ENCODE results near the gene INSIG1.

The INSIG1 gene

DNA sequence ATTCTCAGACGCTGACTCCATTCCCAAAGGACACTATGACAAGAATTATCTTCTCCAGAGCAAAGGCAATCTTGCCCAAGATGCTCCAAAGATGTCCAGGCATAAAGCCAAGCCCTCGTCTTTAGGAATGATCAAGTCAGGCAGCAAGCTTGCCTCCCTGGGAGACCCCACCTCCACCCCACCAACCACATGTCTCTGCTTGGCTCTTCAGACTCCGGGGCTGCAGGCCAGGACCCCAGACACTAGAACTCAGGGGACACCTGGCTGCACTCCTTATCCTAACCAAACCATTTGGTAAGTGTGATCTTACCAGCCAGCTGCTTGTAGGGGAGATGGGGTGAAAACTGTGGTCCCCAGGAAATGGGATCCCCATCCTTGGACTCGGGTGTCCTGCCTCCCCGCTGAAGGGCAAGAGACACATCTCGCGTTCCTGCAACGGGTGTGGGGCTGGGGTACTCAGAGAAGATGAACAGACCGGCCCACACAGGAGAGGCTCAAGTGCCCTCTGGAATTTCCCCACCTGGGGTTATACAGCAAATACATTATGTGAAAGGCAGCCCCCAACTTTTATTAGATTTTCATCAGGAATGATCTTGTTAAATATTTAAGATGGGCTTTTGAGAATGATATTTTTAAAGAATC lies 55.7 kb downstream of the INSIG1 start:
- DNase-seq: no peak

DNA sequence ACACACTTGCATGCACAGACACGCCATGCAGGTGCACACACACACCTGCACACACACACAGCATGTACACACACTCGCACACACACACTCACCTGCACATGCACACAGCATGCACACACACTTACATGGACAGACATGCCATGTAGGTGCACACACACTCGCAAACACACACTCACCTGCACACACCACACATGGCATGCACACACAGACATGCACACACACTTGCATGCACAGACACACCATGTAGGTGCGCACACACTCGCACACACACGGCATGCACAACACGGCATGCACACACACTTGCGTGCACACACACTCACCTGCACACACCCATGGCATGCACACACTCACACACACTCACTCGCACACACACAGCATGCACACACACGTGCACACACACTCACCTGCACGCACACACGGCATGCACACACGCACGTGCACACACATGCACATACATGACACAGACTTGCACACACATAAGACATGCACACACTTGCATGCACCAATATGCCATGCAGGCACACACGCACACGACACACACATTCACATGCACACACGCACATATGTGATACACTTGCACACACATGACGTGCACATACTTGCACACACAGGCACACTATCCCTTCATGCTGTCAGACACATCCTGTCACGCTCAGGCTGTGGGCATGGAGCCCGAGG lies 56.8 kb downstream of the INSIG1 start:
- no peak for DNase-seq

DNA sequence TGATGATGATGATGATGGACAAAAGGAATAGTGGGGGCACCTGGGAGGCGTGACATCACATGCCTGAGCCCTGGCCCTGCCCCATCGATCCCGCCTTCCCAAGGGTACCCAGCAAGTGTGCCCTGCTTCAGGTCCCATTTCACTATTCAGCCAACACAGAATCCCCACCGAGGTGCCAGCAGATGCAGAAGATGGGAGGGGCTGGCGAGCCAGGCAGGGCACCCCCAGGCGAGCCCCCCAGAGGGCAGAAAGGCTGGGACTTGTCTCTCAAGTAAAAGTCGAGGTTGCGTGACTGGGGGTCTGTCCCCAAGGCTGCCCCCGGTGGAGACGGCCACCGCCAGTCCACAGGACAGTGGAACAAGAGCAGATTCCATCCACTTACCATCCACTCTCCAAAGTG lies 57.5 kb downstream of the INSIG1 start:
- no peak for DNase-seq

DNA sequence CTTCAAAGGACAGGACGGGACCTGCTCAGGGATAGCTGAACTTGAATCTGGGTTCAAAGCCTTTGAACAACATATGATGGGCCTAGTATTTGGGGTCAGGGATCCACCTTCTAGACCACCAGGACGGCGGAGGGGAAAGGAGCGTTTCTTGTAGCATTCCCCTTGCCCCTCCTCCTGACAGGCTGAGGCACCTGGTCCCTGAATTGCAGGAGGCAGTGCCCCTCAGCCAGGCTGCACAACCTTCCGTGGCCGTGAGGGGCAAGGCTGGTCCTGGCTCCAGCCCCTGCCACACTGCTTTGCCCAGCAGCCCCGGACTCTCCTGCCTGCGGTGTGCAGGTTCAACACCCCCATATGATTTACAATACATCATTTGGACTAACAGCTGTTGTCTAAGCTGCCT lies 58.1 kb downstream of the INSIG1 start:
- no peak for DNase-seq

DNA sequence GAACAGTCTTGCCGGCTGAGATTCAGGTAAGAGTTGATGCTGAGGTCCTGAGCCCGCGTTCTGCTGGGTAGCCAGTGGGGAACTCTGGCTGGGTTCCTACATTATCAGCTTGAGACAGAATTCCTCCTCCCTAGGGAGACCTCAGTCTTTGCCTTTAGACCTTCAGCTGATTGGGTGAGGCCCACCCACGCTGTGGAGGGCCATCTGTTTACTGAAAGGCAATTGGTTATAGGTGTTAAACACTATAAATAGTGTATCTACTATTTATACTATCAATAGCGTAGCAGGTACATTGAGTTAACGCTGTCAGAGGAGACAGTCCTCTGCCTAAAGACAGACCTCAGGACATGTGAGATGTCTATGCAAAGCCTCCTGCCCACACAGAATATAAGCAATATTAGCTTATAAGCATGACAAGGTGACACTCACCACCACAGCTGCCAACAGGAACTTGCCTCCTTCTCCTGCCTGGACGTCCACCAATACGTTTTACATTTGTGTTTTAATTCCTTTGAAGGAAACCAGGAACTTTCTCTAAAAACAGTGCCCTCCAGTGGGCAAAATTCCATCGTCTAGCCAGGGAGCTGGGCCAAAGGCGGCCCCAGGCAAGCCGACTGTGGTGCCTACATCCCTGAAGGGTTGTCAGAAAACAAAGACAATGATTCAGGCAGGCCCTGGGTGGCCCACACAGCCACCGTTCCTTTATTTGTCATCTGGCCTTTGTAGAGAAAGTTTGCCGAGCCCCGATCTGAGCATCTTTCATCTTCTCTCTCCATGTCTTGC lies 58.8 kb downstream of the INSIG1 start:
- no peak for DNase-seq

DNA sequence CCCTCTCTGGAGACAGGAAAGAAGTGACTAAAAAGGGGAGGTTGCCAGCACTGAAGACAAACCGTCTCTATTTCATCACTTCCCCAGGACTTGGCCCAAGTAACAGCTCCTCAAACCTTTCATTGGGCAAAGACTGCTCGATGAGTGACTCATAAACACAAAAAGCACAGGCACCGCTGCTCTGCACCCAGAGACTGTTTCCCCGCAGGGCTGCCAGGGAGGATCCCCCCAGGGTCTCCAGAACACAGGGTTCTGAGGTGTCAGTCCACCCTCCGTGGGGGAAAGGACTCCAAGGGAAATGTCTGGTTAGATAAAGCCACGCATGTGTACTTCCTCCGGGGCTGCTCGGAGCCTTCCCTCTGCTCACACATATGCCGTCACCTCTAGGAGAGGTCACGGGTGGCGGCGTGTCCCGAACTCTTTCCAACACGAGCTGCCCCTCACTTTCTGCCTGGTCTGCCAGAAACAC lies 59.9 kb downstream of the INSIG1 start:
- peak; percentile 33 for DNase-seq

DNA sequence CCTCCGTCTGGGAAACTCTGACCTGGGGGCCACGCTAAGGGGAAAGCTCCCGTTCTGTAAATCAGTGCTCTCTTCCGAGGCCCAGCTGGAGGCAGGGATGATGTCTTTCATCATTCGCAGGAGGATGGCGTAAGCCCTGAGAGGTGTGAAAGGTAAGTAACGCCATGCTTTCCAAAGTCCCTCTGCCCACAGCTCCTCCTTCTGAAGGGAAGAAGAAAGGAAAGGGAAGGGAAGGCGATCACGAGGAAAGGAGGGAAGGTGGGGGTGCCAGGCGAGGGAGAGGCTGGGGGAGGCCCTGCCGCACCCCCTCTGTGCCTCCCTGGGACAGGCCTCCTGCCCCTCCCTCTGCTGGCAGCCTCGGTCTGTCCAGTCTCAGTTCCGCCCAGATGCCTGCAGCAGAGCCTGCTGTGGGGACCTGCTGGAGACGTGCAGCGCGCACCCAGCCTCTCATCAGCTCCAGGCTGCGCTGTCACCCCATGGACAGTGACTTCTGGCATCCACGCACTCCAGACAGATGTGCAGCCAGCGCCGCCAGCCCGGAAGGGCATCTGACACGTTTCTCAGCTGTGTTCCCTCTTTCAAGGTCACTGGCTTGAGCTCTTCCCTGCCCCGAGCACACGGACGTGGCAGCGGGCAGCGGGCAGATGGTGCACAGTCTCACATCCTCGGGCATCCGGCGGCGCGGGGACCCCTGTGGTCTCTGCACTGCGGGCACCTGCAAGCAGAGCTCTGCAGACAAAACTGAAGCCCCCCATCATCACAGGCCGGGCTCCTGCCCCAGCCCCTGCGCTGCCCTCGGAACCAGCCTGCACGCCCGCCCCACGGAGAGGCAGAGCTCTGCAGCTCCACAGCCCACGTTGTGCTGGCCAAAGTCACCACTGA lies 60.6 kb downstream of the INSIG1 start:
- no peak for DNase-seq

DNA sequence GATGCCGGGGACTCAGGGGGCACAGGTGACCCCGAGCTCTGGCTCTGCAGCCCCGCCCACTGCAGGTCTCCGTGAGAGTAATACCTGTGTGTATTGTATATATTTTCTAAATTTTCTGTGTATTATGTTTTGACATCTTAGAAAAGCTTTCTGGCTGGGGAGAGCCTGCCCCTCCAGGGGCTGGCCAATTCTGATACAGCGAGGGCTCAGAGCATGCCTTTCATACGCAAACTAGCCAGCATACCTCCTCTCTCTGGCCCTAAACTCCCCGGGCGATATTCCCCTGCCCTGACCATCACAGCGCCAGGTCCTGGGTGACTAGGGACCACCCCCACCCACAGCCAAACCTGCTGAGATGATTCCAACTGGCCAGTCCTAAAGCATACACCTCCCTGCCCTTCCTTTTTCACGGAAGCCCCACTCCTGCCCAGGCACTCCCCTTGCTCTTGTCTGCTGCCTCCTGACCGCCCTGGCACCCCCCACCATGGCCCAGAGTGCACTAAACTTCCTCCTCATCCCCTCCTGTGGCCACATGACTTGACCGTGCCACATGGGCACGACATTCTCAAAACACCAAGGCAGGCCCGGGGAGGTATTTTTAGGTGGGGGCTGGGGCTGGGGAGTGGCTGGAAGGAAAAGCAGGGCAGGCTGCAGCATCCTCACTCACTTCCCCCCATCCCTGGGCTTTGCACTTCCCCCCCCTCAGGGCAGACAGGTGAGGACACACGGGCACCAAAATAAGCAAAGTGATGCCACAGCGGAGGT lies 61.5 kb downstream of the INSIG1 start:
- DNase-seq: no peak
